Ovary (tissue), 9 donors: ENCODE data around the gene NPW. TPM values are rescaled to one million over a fixed set of nuclear protein-coding genes. Genes with fewer than 3 reads are reported as not detected.
A peak's percentile ranks its signal among the peaks of the same experiment; 100 is the strongest.

Experiments
- DNase-seq, 5 donors: peaks; one replicate each; pipeline ENCODE4 v3.0.0-alpha.2; 2019 to 2020
- H3K27ac ChIP-seq, 2 donors: fragments of 200-600 bp; one replicate each; pipeline versions ENCODE4 v1.5.1 to v1.8.0; 2019 to 2022
- H3K27me3 ChIP-seq: fragments of 200-600 bp; one replicate; pipeline ENCODE4 v1.8.0; 2022
- H3K36me3 ChIP-seq: fragments of 200-600 bp; sonication (generic); one replicate; pipeline ENCODE4 v1.5.1; 2019
- H3K4me1 ChIP-seq: one replicate; pipeline ENCODE4 v1.8.1; 2013; ENCODE audit warnings: mild to moderate bottlenecking, moderate library complexity; ENCODE audit not compliant: insufficient read depth
- H3K4me3 ChIP-seq: fragments of 200-600 bp; sonication (generic); one replicate; pipeline ENCODE4 v1.5.1; 2017
- H3K9me3 ChIP-seq, 2 donors: fragments of 200-600 bp in 1 of 2; sonication (generic) in 1 of 2; one replicate each; pipeline versions ENCODE4 v1.5.1 to v1.8.1; 2013 to 2019; ENCODE audit warnings: mild to moderate bottlenecking in 1 of 2, moderate library complexity in 1 of 2
- CTCF ChIP-seq, 3 donors: fragments of 450-650 bp in 2 of 3; fragments of 200-600 bp in 1 of 3; IDR thresholded peaks; one replicate each; pipeline versions ENCODE4 v1.5.1 to v1.8.0; 2016 to 2022; ENCODE audit warnings: antibody characterized with exemption in 3 of 3, mild to moderate bottlenecking in 1 of 3
- EP300 ChIP-seq: sonication (generic); formaldehyde crosslinking; IDR thresholded peaks from one replicate; pipeline ENCODE4 v1.6.1; 2017; ENCODE audit warnings: antibody characterized with exemption
- POLR2A ChIP-seq: fragments of 450-650 bp; IDR thresholded peaks from one replicate; pipeline ENCODE4 v1.6.1; 2017; ENCODE audit warnings: antibody characterized with exemption, mild to moderate bottlenecking, moderate library complexity
- WGBS, 3 donors: extraction: QIAGEN DNeasy Blood & Tissue Kit in 1 of 3; methylation state at CpG; one replicate each; pipeline versions ENCODE4 v1.1.5 to v1.1.7; 2013 to 2017; 5-methylcytosine and 5-hydroxymethylcytosine counted together
- intact Hi-C, 4 donors: fragments of 100-400 bp; cut with DNase I; formaldehyde crosslinking; loops; one replicate each; pipeline versions ENCODE4 v1.11.0 to v1.15.1; 2022 to 2023
- polyA plus RNA-seq, 2 donors: library from polyadenylated mRNA; stranded (reverse); fragments of 200-250 nt in 1 of 2; fragments of 350-450 nt in 1 of 2; fragmentation: Illumina TruSeq in 1 of 2; extraction: RNeasy Lipid Tissue Mini Kit (QIAGEN cat#74804) in 1 of 2; gene quantifications; one replicate each; pipeline ENCODE4 v1.2.3, GENCODE V29; 2013 to 2014
- total RNA-seq, 7 donors: library from RNA; depleted of rRNA in 2 of 7; stranded (reverse); fragments of >200 nt in 2 of 7; fragmentation: NEBNext Ultra II Directional in 3 of 7; extraction: Animal tissue kit (Norgen Biotek cat#: 25700) in 3 of 7; gene quantifications; one replicate each; pipeline versions ENCODE4 v1.1.0 to v1.2.4, GENCODE V29; 2016 to 2023
- donor health status: DM: no; HTN: no; CAD: no; lungs with moderate emphysema.
- donor health status: DM: no; HTN: no; CAD: no.
- donor health status: Bipolar disorder and iron deficiency.
- donor health status: DM: yes; HTN: yes; CAD: no.
- donor health status: DM: no; HTN: no; CAD: no.
- donor health status: DM: yes; HTN: yes; CAD: no.

The NPW gene
- total and polyA plus RNA-seq, 9 donors = 0.17 to 1.1 (median 0.62) TPM; not detected in 5

GRCh38 chr16:2037647-2038381 is 18.2 kb downstream of the NPW start:
- Histone ChIP-seq H3K4me1 (peaks cover 70% of the 10 kb centered on the region), H3K9me3 (no peaks in the 10 kb centered on the region), H3K36me3 (no peaks in the 10 kb centered on the region), H3K4me3 (no peak overlapping the region), H3K27ac (peak overlapping the region; percentile 89 to 92), H3K27me3 (no peaks in the 10 kb centered on the region)
- intact Hi-C loops = no loop called here
- TF ChIP-seq POLR2A (no peak), EP300 (no peak), CTCF (IDR thresholded peaks at IDR 0.05) (no peak)
- peak in 3 of 5 donors; percentile 53 to 68 (median 53) for DNase-seq
- 38 to 54% (median 40%) methylated on average over 29 of the region's 29 CpGs for WGBS, 3 donors

DNA sequence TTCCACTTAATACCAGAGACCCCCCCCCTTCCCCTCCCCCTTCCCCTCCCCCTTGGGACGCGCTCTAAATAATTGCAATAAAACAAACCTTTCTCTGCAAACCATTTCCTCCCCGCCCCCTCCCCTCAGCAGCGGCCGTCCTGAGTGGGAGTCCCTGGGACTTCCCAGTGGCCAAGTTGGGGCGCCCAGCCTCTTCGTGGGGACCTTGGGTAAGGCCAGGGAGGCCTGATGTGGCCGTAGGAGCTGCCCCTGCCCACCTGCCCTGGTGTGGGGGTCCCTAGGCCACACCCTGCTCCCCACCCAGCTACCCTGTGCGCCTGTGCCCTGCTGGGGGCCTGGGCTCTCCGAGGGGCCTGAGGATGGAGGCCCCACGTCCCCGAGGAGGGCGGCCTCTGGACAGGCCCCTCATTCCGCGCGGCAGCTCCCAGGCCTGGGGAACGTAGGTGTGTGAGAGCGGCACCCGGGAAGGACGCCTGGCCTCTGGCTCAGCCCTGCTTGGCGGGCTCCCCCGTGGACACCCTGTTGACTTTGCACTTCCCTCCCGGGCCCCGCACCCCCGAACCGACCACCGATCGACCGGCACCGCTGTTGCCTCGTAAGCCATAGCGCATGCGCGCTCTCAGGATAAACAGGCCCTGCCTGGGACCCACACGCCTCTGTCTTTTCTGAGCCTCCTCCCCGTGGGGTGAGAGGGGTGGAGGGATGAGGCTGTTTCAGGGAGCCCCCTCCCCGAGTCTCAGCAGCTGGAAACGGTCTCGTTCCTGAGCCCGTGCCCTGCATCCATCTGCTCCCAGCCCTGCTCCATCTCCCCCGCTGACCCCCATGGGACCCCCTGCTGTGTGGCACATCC is 19.0 kb downstream of the NPW start:
- no peaks in the 10 kb centered on the region for H3K9me3 ChIP-seq
- H3K4me3 ChIP-seq = peak overlapping the region; percentile 2
- no peaks in the 10 kb centered on the region for H3K36me3 ChIP-seq
- TF ChIP-seq CTCF (IDR thresholded peaks at IDR 0.05) = no peak
- no peak for TF ChIP-seq EP300
- TF ChIP-seq POLR2A = no peak
- DNase-seq = peak; percentile 76 to 88 (median 86)
- H3K4me1 ChIP-seq = peaks cover 67% of the 10 kb centered on the region
- intact Hi-C loops = no loop called here
- H3K27ac ChIP-seq = peak overlapping the region; percentile 75 to 92
- H3K27me3 ChIP-seq = no peaks in the 10 kb centered on the region
- WGBS, 3 donors = 14 to 28% (median 23%) methylated on average over 28 to 41 of the region's 41 CpGs

- no peak overlapping the region for H3K4me3 ChIP-seq
- TF ChIP-seq CTCF (IDR thresholded peaks at IDR 0.05) (no peak), POLR2A (no peak), EP300 (no peak)
- peak; percentile 90 to 97 (median 92) for DNase-seq
- peak overlapping the region; percentile 75 to 92 for H3K27ac ChIP-seq
- 20 to 30% (median 30%) methylated on average over 29 of the region's 29 CpGs for WGBS, 3 donors
- peaks cover 63% of the 10 kb centered on the region for H3K4me1 ChIP-seq
- no peaks in the 10 kb centered on the region for H3K9me3 ChIP-seq
- H3K27me3 ChIP-seq = no peaks in the 10 kb centered on the region
- intact Hi-C loops = no loop called here
- H3K36me3 ChIP-seq = no peaks in the 10 kb centered on the region
These were observed 19.9 kb downstream of the NPW start for GRCh38 chr16:2039274-2040031.
